Gastroesophageal sphincter (tissue), 4 donors: ENCODE measurements around the gene SENP1. TPM values are rescaled to one million over a fixed set of nuclear protein-coding genes. Genes with fewer than 3 reads are reported as not detected.

Experiments used
- ATAC-seq: fragments of 150-250 bp; one replicate; pipeline ENCODE4 v1.9.1; 2016; ENCODE audit warnings: mild to moderate bottlenecking, moderate library complexity
- H3K27ac ChIP-seq, 4 donors: fragments of 200-600 bp; sonication (generic) in 3 of 4; 1 replicate in 3 of 4; 2 replicates in 1 of 4; pipeline ENCODE4 v1.5.1; 2016 to 2019
- H3K27me3 ChIP-seq: fragments of 200-600 bp; sonication (generic); one replicate; pipeline ENCODE4 v1.5.1; 2019
- H3K36me3 ChIP-seq, 2 donors: fragments of 200-600 bp; sonication (generic); one replicate each; pipeline ENCODE4 v1.5.1; 2019; ENCODE audit warnings: control low read depth in 1 of 2
- H3K4me1 ChIP-seq, 3 donors: fragments of 200-600 bp; sonication (generic); 1 replicate in 2 of 3; 2 replicates in 1 of 3; pipeline ENCODE4 v1.5.1; 2016 to 2019; ENCODE audit warnings: control low read depth in 2 of 3
- H3K4me3 ChIP-seq, 2 donors: fragments of 200-600 bp; sonication (generic); one replicate each; pipeline ENCODE4 v1.5.1; 2019; ENCODE audit warnings: mild to moderate bottlenecking in 1 of 2, moderate library complexity in 1 of 2
- H3K9me3 ChIP-seq, 3 donors: fragments of 200-600 bp; sonication (generic); one replicate each; pipeline ENCODE4 v1.5.1; 2017 to 2019; ENCODE audit warnings: control low read depth in 2 of 3
- EP300 ChIP-seq: sonication (generic); formaldehyde crosslinking; IDR thresholded peaks from one replicate; pipeline ENCODE4 v1.6.1; 2017; ENCODE audit warnings: antibody characterized with exemption, mild to moderate bottlenecking
- POLR2A ChIP-seq, 2 donors: fragments of 450-650 bp; IDR thresholded peaks; one replicate each; pipeline ENCODE4 v1.6.1; 2017; ENCODE audit warnings: antibody characterized with exemption in 2 of 2, mild to moderate bottlenecking in 2 of 2, moderate library complexity in 1 of 2
- POLR2AphosphoS5 ChIP-seq: sonication (generic); formaldehyde crosslinking; IDR thresholded peaks from one replicate; pipeline ENCODE4 v1.6.1; 2017; ENCODE audit warnings: antibody characterized with exemption
- WGBS, 2 donors: methylation state at CpG; one replicate each; pipeline ENCODE4 v1.1.5; 2018; ENCODE audit warnings: low coverage in 1 of 2; 5-methylcytosine and 5-hydroxymethylcytosine counted together
- total RNA-seq, 4 donors: library from RNA; depleted of rRNA; stranded (reverse); fragments of >200 nt; gene quantifications; one replicate each; pipeline ENCODE4 v1.1.0, GENCODE V29; 2016
- TF ChIP-seq, protein P1 (sequence below), 4 experiments: fragments of 200-600 bp in 2 of 4; fragments of 450-650 bp in 2 of 4; sonication (generic) in 1 of 4; IDR thresholded peaks; one replicate each; pipeline ENCODE4 v1.5.1; 2017 to 2019; ENCODE audit warnings: antibody characterized with exemption in 4 of 4, mild to moderate bottlenecking in 2 of 4, moderate library complexity in 2 of 4

The SENP1 gene
- total RNA-seq, 4 donors from 2014 or later, result 17.3 to 23.8 (median 20.7) TPM

DNA sequence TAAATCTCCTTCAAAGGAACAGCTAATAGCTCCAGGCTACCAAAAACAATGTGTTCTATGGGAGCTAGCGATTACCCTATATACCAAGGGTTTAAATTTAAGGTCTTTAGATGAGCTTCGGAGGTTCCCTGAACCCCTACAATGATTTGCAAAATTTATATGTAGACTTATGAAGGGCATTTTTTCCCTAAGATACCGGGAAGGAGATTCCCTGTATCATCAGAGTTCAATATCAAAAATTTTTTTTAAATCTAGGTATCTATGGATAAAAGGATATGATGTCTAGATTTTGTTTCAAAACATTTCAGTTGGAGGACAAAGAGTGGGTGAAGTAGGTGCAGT, 83.7 kb downstream of the SENP1 start:
- no peak for ATAC-seq
- Histone ChIP-seq H3K36me3 (no peaks in the 10 kb centered on the region), H3K27me3 (peaks cover 34% of the 10 kb centered on the region), H3K4me3 (no peak overlapping the region), H3K9me3 (no peaks in the 10 kb centered on the region), H3K27ac (no peak overlapping the region), H3K4me1 (no peaks in the 10 kb centered on the region)
- TF ChIP-seq EP300 (no peak), POLR2A (IDR thresholded peaks at IDR 0.05) (no peak), POLR2AphosphoS5 (no peak)
- TF ChIP-seq, protein P1, sequence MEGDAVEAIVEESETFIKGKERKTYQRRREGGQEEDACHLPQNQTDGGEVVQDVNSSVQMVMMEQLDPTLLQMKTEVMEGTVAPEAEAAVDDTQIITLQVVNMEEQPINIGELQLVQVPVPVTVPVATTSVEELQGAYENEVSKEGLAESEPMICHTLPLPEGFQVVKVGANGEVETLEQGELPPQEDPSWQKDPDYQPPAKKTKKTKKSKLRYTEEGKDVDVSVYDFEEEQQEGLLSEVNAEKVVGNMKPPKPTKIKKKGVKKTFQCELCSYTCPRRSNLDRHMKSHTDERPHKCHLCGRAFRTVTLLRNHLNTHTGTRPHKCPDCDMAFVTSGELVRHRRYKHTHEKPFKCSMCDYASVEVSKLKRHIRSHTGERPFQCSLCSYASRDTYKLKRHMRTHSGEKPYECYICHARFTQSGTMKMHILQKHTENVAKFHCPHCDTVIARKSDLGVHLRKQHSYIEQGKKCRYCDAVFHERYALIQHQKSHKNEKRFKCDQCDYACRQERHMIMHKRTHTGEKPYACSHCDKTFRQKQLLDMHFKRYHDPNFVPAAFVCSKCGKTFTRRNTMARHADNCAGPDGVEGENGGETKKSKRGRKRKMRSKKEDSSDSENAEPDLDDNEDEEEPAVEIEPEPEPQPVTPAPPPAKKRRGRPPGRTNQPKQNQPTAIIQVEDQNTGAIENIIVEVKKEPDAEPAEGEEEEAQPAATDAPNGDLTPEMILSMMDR (IDR thresholded peaks at IDR 0.05), result no peak
- WGBS, 2 donors, result 55 to 59% methylated on average over 3 of the region's 3 CpGs

DNA sequence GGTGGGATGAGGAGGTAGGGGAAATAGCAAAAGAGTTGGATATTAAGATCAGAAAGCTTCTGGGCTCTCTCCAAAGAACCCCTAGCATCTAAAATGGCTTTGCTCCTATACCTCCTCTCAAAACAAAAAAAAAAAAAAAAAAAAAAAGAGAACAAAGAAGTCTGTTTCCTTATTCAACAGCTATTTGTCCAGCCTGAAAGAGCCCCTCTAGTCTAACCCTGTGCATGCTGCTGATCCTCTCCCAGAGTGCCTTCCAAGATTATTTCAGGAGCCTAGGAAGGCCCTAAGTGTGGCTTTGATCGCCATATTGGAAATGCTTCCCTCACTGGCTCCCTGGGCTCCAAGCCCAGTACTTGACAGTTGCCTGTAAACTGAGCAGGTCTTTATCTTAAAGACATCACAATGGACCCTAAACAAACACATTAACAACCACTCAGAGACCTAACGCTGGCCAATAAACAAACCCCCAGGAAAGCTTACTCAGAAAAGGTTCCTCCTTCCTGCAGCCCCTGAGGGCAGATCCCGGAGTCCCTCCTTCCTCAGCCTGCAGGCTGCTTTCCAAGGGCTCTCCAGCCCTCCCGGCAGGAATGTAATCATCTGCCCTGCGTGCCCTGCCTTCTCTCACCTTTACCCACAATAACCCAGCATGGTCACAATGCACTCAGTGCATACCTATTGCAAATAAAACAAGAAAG, 84.2 kb downstream of the SENP1 start:
- WGBS, 2 donors, result 14 to 38% methylated on average over 2 of the region's 5 CpGs
- Histone ChIP-seq H3K4me3 (no peak overlapping the region), H3K27me3 (peaks cover 37% of the 10 kb centered on the region), H3K4me1 (no peaks in the 10 kb centered on the region), H3K36me3 (no peaks in the 10 kb centered on the region), H3K9me3 (no peaks in the 10 kb centered on the region), H3K27ac (no peak overlapping the region)
- ATAC-seq, result no peak
- TF ChIP-seq POLR2A (IDR thresholded peaks at IDR 0.05), result no peak
- TF ChIP-seq, protein P1 (IDR thresholded peaks at IDR 0.05), result no peak
- no peak for TF ChIP-seq POLR2AphosphoS5
- TF ChIP-seq EP300, result no peak

DNA sequence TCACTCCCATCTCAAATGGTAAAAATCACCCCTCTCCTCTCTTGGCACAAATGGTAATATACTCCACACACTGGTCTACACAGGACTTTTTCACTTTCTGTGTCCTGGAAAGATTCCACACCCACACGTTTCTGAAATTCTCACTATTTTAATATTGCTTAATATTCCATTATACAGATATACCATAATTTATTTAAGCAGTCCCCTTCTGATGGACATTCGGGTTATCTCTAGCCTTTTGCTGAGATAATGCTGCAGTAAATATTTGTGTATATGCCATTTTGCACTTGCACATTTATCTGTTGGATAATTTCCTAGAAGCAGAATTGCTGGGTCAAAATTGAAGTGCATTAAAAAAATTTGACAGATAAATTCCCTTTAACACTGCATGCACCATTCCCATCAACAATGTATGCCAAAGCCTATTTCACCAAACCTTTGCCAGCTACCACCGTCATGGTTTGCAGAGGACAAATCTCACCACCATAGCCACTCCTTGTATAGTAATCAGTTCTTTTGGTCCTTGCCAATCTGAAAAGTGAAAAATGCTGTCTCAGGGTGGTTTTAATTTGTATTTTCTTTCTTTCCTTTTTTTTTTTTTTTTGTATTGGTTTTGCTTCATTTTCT, 86.1 kb downstream of the SENP1 start:
- 54 to 65% methylated on average over 3 of the region's 3 CpGs for WGBS, 2 donors
- Histone ChIP-seq H3K4me3 (no peak overlapping the region), H3K9me3 (no peaks in the 10 kb centered on the region), H3K36me3 (no peaks in the 10 kb centered on the region), H3K4me1 (no peaks in the 10 kb centered on the region), H3K27me3 (peaks cover 34% of the 10 kb centered on the region), H3K27ac (no peak overlapping the region)
- TF ChIP-seq, protein P1 (IDR thresholded peaks at IDR 0.05), result no peak
- TF ChIP-seq POLR2A (IDR thresholded peaks at IDR 0.05), result no peak
- no peak for TF ChIP-seq EP300
- no peak for TF ChIP-seq POLR2AphosphoS5
- ATAC-seq, result no peak

GRCh38 chr12:48018618-48018995, 87.3 kb downstream of the SENP1 start:
- WGBS, 2 donors, result 69 to 93% methylated on average over 3 to 4 of the region's 4 CpGs
- no peak overlapping the region for H3K27ac ChIP-seq
- no peak overlapping the region for H3K4me3 ChIP-seq
- no peaks in the 10 kb centered on the region for H3K4me1 ChIP-seq
- TF ChIP-seq, protein P1 (IDR thresholded peaks at IDR 0.05), result no peak
- TF ChIP-seq POLR2AphosphoS5, result no peak
- H3K27me3 ChIP-seq, result peaks cover 38% of the 10 kb centered on the region
- H3K36me3 ChIP-seq, result no peaks in the 10 kb centered on the region
- ATAC-seq, result no peak
- H3K9me3 ChIP-seq, result no peaks in the 10 kb centered on the region

GRCh38 chr12:48017921-48018617, 87.8 kb downstream of the SENP1 start:
- H3K27ac ChIP-seq, result no peak overlapping the region
- ATAC-seq, result no peak
- 77 to 84% methylated on average over 4 of the region's 4 CpGs for WGBS, 2 donors
- peaks cover 38% of the 10 kb centered on the region for H3K27me3 ChIP-seq
- TF ChIP-seq POLR2AphosphoS5, result no peak
- TF ChIP-seq, protein P1 (IDR thresholded peaks at IDR 0.05), result no peak
- TF ChIP-seq POLR2A (IDR thresholded peaks at IDR 0.05), result no peak
- H3K4me3 ChIP-seq, result no peak overlapping the region
- no peaks in the 10 kb centered on the region for H3K4me1 ChIP-seq
- no peaks in the 10 kb centered on the region for H3K36me3 ChIP-seq
- H3K9me3 ChIP-seq, result no peaks in the 10 kb centered on the region
